ENCODE data around the gene SLITRK3.
"Not testable (repeated sequence)": the region's sequence is repeated elsewhere in the genome, so short reads cannot be mapped to it uniquely, and the experiment has no call there.

SLITRK3 gene

GRCh38 chr3:165192610-165193192 lies 3.5 kb downstream of the SLITRK3 start:
- no peak for DNase-seq

GRCh38 chr3:165191491-165191890 lies 4.7 kb downstream of the SLITRK3 start:
- DNase-seq, result no peak

- DNase-seq, result no peak
Measured at GRCh38 chr3:165188452-165188851, 7.7 kb downstream of the SLITRK3 start.

GRCh38 chr3:165185707-165186327 lies 10.4 kb downstream of the SLITRK3 start:
- DNase-seq, result peak; percentile 77 to 80

- DNase-seq, result no peak
Measured at GRCh38 chr3:165181556-165181955, 14.6 kb downstream of the SLITRK3 start.

GRCh38 chr3:165170236-165170635 lies 25.9 kb downstream of the SLITRK3 start:
- DNase-seq, result no peak

GRCh38 chr3:165169368-165169767 lies 26.8 kb downstream of the SLITRK3 start:
- no peak for DNase-seq

GRCh38 chr3:165162883-165163282 lies 33.3 kb downstream of the SLITRK3 start:
- no peak for DNase-seq

- no peak for DNase-seq
Measured at GRCh38 chr3:165159760-165160421, 36.3 kb downstream of the SLITRK3 start.

- DNase-seq, result no peak
Measured at GRCh38 chr3:165158011-165158410, 38.2 kb downstream of the SLITRK3 start.

GRCh38 chr3:165156757-165157420 lies 39.3 kb downstream of the SLITRK3 start:
- no peak for DNase-seq

- no peak for DNase-seq
Measured at GRCh38 chr3:165148876-165149441, 47.2 kb downstream of the SLITRK3 start.

- DNase-seq, result no peak
Measured at GRCh38 chr3:165144271-165144670, 51.9 kb downstream of the SLITRK3 start.

GRCh38 chr3:165139918-165140317 lies 56.3 kb downstream of the SLITRK3 start:
- not testable (repeated sequence) for DNase-seq

All from Kasumi-1 (cell line).